Lung (tissue), 12 donors: Measurements from ENCODE around the gene CNST. TPM values are rescaled to one million over a fixed set of nuclear protein-coding genes. Genes with fewer than 3 reads are reported as not detected.
A peak's percentile ranks its signal among the peaks of the same experiment; 100 is the strongest.

ENCODE experiments used
- ATAC-seq: fragments of 200-7000 bp; cut with Tn5 transposase; one replicate; pipeline ENCODE4 v1.9.1; 2020; ENCODE audit warnings: moderate number of reproducible peaks; ENCODE audit not compliant: insufficient read depth, low FRiP score
- DNase-seq, 3 donors: peaks; one replicate each; pipeline ENCODE4 v3.0.0-alpha.2; 2013 to 2017
- H3K27ac ChIP-seq, 2 donors: one replicate each; pipeline ENCODE4 v1.5.1; 2013; ENCODE audit warnings: mild to moderate bottlenecking in 2 of 2, moderate library complexity in 2 of 2, control low read depth in 1 of 2, inconsistent platforms in 1 of 2, low read depth in 1 of 2, low read length in 1 of 2
- H3K27me3 ChIP-seq, 3 donors: one replicate each; pipeline ENCODE4 v1.5.1; 2013; ENCODE audit warnings: low read length in 2 of 3; ENCODE audit not compliant: control insufficient read depth in 3 of 3, insufficient read depth in 3 of 3
- H3K36me3 ChIP-seq, 4 donors: one replicate each; pipeline ENCODE4 v1.5.1; 2013; ENCODE audit warnings: low read length in 4 of 4, mild to moderate bottlenecking in 1 of 4, moderate library complexity in 1 of 4; ENCODE audit not compliant: control insufficient read depth in 4 of 4, insufficient read depth in 4 of 4
- H3K4me1 ChIP-seq, 5 donors: one replicate each; pipeline ENCODE4 v1.5.1; 2013; ENCODE audit warnings: low read length in 5 of 5, mild to moderate bottlenecking in 2 of 5, moderate library complexity in 1 of 5; ENCODE audit not compliant: control insufficient read depth in 5 of 5, insufficient read depth in 5 of 5
- H3K4me3 ChIP-seq: one replicate; pipeline ENCODE4 v1.5.1; 2013; ENCODE audit warnings: mild to moderate bottlenecking, control low read depth, moderate library complexity
- H3K9ac ChIP-seq, 2 donors: one replicate each; pipeline ENCODE4 v1.5.1; 2013; ENCODE audit warnings: low read length in 2 of 2, control low read depth in 1 of 2; ENCODE audit not compliant: insufficient read depth in 1 of 2
- H3K9me3 ChIP-seq, 4 donors: one replicate each; pipeline ENCODE4 v1.5.1; 2013; ENCODE audit warnings: low read length in 3 of 4, mild to moderate bottlenecking in 1 of 4, moderate library complexity in 1 of 4; ENCODE audit not compliant: control insufficient read depth in 4 of 4, insufficient read depth in 3 of 4
- whole genome bisulfite sequencing, 2 donors: extraction: QIAGEN DNeasy Blood & Tissue Kit; methylation state at CpG; one replicate each; pipeline ENCODE4 v1.1.7; 2013; 5-methylcytosine and 5-hydroxymethylcytosine counted together
- polyA plus RNA-seq, 2 donors: library from polyadenylated mRNA; stranded (reverse); fragments of 200-250 nt; gene quantifications; one replicate each; pipeline ENCODE4 v1.2.1, GENCODE V29; 2013
- total RNA-seq, 2 donors: library from RNA; depleted of rRNA in 1 of 2; stranded (reverse); fragments of >200 nt in 1 of 2; gene quantifications; one replicate each; pipeline ENCODE4 v1.2.1, GENCODE V29; 2014 to 2021
- TF ChIP-seq, protein P1 (sequence below): IDR thresholded peaks from 2 replicates; pipeline ENCODE4 v1.5.1; 2012; ENCODE audit warnings: mild to moderate bottlenecking; ENCODE audit errors: control extremely low read depth, extremely low read depth
- donor health status: control.
- donor health status: control.
- donor health status: Bipolar disorder and iron deficiency.
- donor health status: healthy.
- donor health status: DM: yes; HTN: yes; CAD: no.

CNST gene
- total and polyA plus RNA-seq, 4 donors, result 6.1 to 37.3 (median 17.2) TPM

DNA sequence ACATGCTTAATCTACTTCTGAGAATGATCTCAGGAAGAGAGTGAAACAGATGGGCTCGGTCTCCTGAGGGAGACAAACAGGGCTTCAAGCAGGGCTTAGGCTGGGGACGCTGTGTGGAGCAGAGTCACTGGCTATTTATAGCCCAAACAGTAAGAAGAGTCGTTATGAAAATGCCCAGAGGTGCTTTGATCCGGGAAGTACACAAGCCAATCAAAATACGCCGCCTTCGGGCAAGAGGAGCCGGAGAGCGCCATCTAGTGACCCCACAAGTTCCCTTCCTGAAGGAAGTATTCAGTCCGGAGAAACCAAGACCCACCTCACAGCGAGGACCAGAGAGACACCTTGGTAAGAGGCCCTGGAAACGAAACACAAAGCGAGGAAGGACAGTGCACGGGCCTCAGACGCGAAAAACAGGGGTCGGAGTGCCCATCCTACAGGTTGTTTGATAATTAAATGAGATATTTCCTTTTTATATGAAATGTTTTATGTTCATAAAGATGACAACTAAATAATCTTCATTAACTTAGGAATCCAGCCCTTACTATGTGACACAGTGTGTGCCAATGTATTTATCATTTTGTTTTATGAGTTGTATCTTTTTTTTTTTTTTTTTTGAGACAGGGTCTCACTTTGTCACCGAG lies 133.0 kb downstream of the CNST start:
- no peaks in the 10 kb centered on the region for H3K27me3 ChIP-seq
- ATAC-seq (peak; percentile 97), DNase-seq (peak; percentile 81 to 92 (median 87))
- H3K36me3 ChIP-seq, result no peaks in the 10 kb centered on the region
- H3K4me3 ChIP-seq, result no peak overlapping the region
- no peak overlapping the region for H3K9ac ChIP-seq
- TF ChIP-seq, protein P1, sequence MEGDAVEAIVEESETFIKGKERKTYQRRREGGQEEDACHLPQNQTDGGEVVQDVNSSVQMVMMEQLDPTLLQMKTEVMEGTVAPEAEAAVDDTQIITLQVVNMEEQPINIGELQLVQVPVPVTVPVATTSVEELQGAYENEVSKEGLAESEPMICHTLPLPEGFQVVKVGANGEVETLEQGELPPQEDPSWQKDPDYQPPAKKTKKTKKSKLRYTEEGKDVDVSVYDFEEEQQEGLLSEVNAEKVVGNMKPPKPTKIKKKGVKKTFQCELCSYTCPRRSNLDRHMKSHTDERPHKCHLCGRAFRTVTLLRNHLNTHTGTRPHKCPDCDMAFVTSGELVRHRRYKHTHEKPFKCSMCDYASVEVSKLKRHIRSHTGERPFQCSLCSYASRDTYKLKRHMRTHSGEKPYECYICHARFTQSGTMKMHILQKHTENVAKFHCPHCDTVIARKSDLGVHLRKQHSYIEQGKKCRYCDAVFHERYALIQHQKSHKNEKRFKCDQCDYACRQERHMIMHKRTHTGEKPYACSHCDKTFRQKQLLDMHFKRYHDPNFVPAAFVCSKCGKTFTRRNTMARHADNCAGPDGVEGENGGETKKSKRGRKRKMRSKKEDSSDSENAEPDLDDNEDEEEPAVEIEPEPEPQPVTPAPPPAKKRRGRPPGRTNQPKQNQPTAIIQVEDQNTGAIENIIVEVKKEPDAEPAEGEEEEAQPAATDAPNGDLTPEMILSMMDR, result peak; percentile 82
- WGBS, 2 donors, result 8% methylated on average over 18 of the region's 18 CpGs
- peaks cover 0 to 2% (median 0%) of the 10 kb centered on the region in 4 donors for H3K9me3 ChIP-seq
- H3K4me1 ChIP-seq, result peaks cover 0 to 6% (median 0%) of the 10 kb centered on the region in 5 donors
- no peak overlapping the region for H3K27ac ChIP-seq

DNA sequence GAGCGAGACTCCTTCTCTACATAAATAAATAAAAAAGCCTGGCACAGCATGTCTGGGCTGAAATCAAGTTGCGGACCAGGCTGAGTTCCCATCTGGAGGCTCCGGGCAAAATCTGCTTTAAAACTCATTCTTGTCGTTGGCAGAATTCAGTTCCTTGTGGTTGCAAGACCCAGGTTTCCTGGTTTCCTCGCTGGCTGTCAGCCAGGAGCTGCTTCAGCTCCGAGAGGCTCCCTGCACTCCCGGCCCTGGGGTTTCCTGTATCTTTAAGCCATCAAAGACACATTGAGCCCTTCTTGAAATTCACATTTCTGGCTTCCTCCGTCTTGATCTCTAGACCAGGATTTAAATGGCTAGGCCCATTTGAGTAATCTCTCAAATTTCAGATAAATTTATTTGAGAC lies 137.3 kb downstream of the CNST start:
- ATAC-seq (no peak), DNase-seq (no peak)
- no peaks in the 10 kb centered on the region for H3K36me3 ChIP-seq
- TF ChIP-seq, protein P1, result no peak
- no peaks in the 10 kb centered on the region for H3K9me3 ChIP-seq
- H3K27ac ChIP-seq, result no peak overlapping the region
- WGBS, 2 donors, result 12 to 28% methylated on average over 8 of the region's 8 CpGs
- no peaks in the 10 kb centered on the region for H3K27me3 ChIP-seq
- no peak overlapping the region for H3K9ac ChIP-seq
- peaks cover 0 to 2% (median 0%) of the 10 kb centered on the region in 5 donors for H3K4me1 ChIP-seq
- no peak overlapping the region for H3K4me3 ChIP-seq

DNA sequence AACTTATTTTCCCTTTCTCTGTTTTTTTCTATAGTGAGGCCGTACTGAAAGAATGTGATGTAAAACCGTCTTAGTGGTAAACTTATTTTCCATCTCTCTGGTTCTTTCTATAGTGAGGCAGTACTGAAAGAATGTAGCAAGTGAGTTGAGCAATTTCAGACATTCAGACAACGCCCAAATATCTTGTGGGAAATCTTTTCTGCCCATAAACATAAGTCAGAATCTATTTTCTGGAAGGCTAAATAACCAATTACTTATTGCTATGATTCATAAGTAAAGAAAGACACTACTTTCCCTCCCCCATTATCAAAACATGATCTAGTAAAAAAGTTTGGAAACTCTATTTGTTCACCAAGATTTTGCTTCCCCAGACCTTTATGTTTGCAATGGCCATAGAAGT lies 139.1 kb downstream of the CNST start:
- H3K36me3 ChIP-seq, result no peaks in the 10 kb centered on the region
- no peak for DNase-seq
- no peaks in the 10 kb centered on the region for H3K27me3 ChIP-seq
- no peak overlapping the region for H3K27ac ChIP-seq
- H3K4me1 ChIP-seq, result no peaks in the 10 kb centered on the region
- no peak overlapping the region for H3K9ac ChIP-seq
- WGBS, 2 donors, result 27 to 43% methylated on average over 3 of the region's 3 CpGs
- no peaks in the 10 kb centered on the region for H3K9me3 ChIP-seq
- no peak overlapping the region for H3K4me3 ChIP-seq
- no peak for ATAC-seq
- TF ChIP-seq, protein P1, result no peak

DNA sequence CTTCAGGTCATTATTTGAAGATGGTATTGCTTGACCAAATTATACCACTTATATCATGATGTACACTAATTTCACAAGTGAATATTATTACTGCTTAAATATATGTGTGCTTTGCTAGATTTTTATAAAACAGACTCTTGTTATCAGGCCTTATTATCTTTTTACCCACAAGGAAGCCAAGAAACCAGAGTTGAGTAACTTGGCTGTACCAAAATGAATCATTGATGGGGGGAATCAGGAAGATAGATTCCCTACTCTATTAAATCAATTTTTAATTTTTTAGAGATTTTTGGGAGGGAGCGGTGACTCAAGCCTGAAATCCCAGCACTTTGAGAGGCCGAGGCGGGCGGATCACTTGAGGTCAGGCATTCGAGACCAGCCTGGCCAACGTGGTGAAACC lies 141.9 kb downstream of the CNST start:
- WGBS, 2 donors, result 88 to 90% methylated on average over 6 of the region's 6 CpGs
- DNase-seq (no peak), ATAC-seq (no peak)
- Histone ChIP-seq H3K27me3 (no peaks in the 10 kb centered on the region), H3K9me3 (no peaks in the 10 kb centered on the region), H3K27ac (no peak overlapping the region), H3K36me3 (no peaks in the 10 kb centered on the region), H3K9ac (no peak overlapping the region), H3K4me3 (no peak overlapping the region), H3K4me1 (no peaks in the 10 kb centered on the region)
- TF ChIP-seq, protein P1, result no peak
